HepG2 (cell line): ENCODE measurements around the gene ENG. TPM values are rescaled to one million over a fixed set of nuclear protein-coding genes. Genes with fewer than 3 reads are reported as not detected.

Experiments
- CBX5 ChIP-seq: sonication (generic); formaldehyde crosslinking; IDR thresholded peaks from 2 replicates; pipeline ENCODE4 v1.4.0; 2020; ENCODE audit warnings: missing genetic modification reagents, borderline replicate concordance
- MXD3 ChIP-seq: IDR thresholded peaks from 2 replicates; pipeline ENCODE4 v1.6.1; 2016; ENCODE audit warnings: mild to moderate bottlenecking, missing biosample characterization, missing genetic modification reagents
- MXD4 ChIP-seq: IDR thresholded peaks from 2 replicates; pipeline ENCODE4 v1.6.1; 2016; ENCODE audit warnings: mild to moderate bottlenecking, missing biosample characterization, missing genetic modification reagents
- PRDM10 ChIP-seq: sonication (generic); formaldehyde crosslinking; IDR thresholded peaks from 2 replicates; pipeline ENCODE4 v1.4.0; 2020; ENCODE audit warnings: low read depth, missing genetic modification reagents
- SMC3 ChIP-seq: IDR thresholded peaks from 2 replicates; pipeline ENCODE4 v1.6.1; 2011; ENCODE audit warnings: low read length, improper control_type of control experiment
- ZBED4 ChIP-seq: sonication (generic); formaldehyde crosslinking; IDR thresholded peaks from 2 replicates; pipeline ENCODE4 v1.4.0; 2020; ENCODE audit warnings: missing genetic modification reagents, borderline replicate concordance
- ZC3H13 ChIP-seq: sonication (generic); formaldehyde crosslinking; IDR thresholded peaks from 2 replicates; pipeline ENCODE4 v1.8.1; 2023; ENCODE audit warnings: mild to moderate bottlenecking, missing genetic modification reagents, moderate library complexity
- ZNF329 ChIP-seq: sonication (generic); formaldehyde crosslinking; IDR thresholded peaks from 2 replicates; pipeline ENCODE4 v1.9.0; 2021; ENCODE audit warnings: low read depth, mild to moderate bottlenecking, missing genetic modification reagents
- ZSCAN25 ChIP-seq: sonication (generic); formaldehyde crosslinking; IDR thresholded peaks from 2 replicates; pipeline ENCODE4 v1.8.0; 2022; ENCODE audit warnings: mild to moderate bottlenecking, missing genetic modification reagents
- polyA plus RNA-seq, 8 experiments: library from polyadenylated mRNA; depleted of rRNA in 3 of 8; stranded (reverse) in 7 of 8; unstranded in 1 of 8; fragments of >200 nt; fragmentation: Illumina TruSeq in 4 of 8; extraction: Trizol in 4 of 8; gene quantifications; 2 replicates each; pipeline versions ENCODE4 v1.2.1 to v1.2.3, GENCODE V29; 2011 to 2016; ENCODE audit warnings: low read depth in 4 of 8, missing spikeins in 1 of 8, mixed read lengths in 1 of 8; ENCODE audit not compliant: insufficient read depth in 1 of 8
- total RNA-seq, 5 experiments: library from RNA; depleted of rRNA; stranded (reverse); fragments of >200 nt; fragmentation: Illumina TruSeq; extraction: Trizol; gene quantifications; 2 replicates each; pipeline ENCODE4 v1.2.3, GENCODE V29; 2016; ENCODE audit warnings: low read depth in 1 of 5
- TF ChIP-seq, protein P1 (sequence below): sonication (generic); formaldehyde crosslinking; IDR thresholded peaks from one replicate; pipeline ENCODE4 v1.5.1; 2020; ENCODE audit warnings: mild to moderate bottlenecking, missing genetic modification reagents; ENCODE audit errors: not compliant biosample characterization

Gene ENG
- total and polyA plus RNA-seq, 2 of the 13 experiments (the other 11 are each of a cell fraction or from before 2014, with no cell fraction given) = 0.02 to 1.1 TPM

DNA sequence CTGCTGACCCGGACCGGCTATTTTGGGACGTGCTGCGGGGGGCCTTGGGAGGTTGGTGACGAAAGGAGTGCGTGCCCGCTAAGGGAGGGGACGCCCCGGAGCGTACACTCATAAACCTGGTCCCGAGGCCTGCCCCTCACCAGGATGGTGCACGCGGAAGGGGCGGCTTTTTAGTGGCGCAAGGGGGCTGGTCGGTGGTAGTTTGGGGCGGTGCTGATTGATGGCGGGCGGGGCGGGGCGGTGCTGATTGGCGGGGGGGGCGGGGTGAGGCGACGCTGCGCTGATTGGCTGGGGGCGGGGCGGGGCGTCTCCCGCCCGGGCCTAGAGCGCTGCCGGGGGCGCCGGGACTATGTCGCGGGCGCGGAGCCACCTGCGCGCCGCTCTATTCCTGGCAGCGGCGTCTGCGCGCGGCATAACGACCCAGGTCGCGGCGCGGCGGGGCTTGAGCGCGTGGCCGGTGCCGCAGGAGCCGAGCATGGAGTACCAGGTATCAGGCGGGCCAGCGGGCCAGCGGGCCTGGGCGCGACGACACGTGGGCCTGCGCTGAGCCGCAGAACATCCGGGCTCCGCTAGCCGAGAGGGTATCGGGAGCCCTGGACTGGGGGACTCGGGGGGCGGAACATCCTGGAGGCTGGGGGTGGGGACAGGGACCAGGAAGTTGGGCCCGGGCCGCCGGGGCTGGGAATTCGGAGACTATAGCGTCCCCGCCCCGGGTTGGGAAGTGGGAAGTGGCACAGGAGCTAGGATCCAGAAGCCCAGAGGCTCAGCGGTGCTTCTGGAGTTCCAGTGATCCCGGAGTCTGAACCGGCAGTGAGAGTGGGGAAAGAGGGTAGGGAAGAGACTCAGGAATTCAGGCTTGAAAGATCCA, 51.6 kb downstream of the ENG start, which contains the start of gene FPGS (continued):
- TF ChIP-seq, protein P1, sequence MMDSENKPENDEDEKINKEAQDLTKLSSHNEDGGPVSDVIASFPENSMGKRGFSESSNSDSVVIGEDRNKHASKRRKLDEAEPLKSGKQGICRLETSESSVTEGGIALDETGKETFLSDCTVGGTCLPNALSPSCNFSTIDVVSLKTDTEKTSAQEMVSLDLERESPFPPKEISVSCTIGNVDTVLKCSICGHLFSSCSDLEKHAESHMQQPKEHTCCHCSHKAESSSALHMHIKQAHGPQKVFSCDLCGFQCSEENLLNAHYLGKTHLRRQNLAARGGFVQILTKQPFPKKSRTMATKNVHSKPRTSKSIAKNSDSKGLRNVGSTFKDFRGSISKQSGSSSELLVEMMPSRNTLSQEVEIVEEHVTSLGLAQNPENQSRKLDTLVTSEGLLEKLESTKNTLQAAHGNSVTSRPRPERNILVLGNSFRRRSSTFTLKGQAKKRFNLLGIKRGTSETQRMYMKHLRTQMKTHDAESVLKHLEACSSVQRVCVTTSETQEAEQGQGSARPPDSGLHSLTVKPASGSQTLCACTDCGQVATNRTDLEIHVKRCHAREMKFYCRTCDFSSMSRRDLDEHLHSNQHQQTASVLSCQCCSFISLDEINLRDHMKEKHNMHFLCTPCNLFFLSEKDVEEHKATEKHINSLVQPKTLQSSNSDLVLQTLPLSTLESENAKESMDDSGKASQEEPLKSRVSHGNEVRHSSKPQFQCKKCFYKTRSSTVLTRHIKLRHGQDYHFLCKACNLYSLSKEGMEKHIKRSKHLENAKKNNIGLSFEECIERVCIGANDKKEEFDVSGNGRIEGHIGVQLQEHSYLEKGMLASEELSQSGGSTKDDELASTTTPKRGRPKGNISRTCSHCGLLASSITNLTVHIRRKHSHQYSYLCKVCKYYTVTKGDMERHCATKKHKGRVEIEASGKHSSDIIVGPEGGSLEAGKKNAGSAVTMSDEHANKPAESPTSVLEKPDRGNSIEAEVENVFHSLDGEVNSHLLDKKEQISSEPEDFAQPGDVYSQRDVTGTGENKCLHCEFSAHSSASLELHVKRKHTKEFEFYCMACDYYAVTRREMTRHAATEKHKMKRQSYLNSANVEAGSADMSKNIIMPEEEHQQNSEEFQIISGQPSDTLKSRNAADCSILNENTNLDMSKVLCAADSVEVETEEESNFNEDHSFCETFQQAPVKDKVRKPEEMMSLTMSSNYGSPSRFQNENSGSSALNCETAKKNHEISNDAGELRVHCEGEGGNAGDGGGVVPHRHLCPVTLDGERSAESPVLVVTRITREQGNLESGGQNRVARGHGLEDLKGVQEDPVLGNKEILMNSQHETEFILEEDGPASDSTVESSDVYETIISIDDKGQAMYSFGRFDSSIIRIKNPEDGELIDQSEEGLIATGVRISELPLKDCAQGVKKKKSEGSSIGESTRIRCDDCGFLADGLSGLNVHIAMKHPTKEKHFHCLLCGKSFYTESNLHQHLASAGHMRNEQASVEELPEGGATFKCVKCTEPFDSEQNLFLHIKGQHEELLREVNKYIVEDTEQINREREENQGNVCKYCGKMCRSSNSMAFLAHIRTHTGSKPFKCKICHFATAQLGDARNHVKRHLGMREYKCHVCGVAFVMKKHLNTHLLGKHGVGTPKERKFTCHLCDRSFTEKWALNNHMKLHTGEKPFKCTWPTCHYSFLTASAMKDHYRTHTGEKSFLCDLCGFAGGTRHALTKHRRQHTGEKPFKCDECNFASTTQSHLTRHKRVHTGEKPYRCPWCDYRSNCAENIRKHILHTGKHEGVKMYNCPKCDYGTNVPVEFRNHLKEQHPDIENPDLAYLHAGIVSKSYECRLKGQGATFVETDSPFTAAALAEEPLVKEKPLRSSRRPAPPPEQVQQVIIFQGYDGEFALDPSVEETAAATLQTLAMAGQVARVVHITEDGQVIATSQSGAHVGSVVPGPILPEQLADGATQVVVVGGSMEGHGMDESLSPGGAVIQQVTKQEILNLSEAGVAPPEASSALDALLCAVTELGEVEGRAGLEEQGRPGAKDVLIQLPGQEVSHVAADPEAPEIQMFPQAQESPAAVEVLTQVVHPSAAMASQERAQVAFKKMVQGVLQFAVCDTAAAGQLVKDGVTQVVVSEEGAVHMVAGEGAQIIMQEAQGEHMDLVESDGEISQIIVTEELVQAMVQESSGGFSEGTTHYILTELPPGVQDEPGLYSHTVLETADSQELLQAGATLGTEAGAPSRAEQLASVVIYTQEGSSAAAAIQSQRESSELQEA (CRISPR knock-in tag) = no peak
- TF ChIP-seq MXD3 (CRISPR knock-in tag) (peak; percentile 82; the same call in 1 of the 2 replicates), ZNF329 (no peak), MXD4 (CRISPR knock-in tag) (peak; percentile 97), PRDM10 (no peak), ZBED4 (CRISPR knock-in tag) (peak; percentile 87), SMC3 (no peak), ZSCAN25 (no peak), CBX5 (CRISPR knock-in tag) (no peak), ZC3H13 (CRISPR knock-in tag) (no peak; the same call in 1 of the 2 replicates)
